SK-N-SH treated with all-trans-retinoic acid at 6 μM for 48 hours (cell line): ENCODE results near the gene UTS2R.

Experiments
- ATAC-seq: fragments of 200-7000 bp; cut with Tn5 transposase; 3 replicates; pipeline ENCODE4 v1.9.1; 2020; ENCODE audit warnings: mild to moderate bottlenecking, moderate library complexity
- ARNTL ChIP-seq: fragments of 450-650 bp; formaldehyde crosslinking; IDR thresholded peaks from 2 replicates; pipeline ENCODE4 v1.5.0; 2020; ENCODE audit warnings: low read depth, mild to moderate bottlenecking, moderate library complexity, borderline replicate concordance
- CREB5 ChIP-seq: fragments of 250-450 bp; sonication (Bioruptor Pico); IDR thresholded peaks from 2 replicates; pipeline ENCODE4 v1.5.1; 2020; ENCODE audit warnings: low read depth, mild to moderate bottlenecking, moderate library complexity
- ESRRG ChIP-seq: fragments of 250-450 bp; sonication (Bioruptor Pico); IDR thresholded peaks from 2 replicates; pipeline ENCODE4 v1.6.1; 2021; ENCODE audit warnings: mild to moderate bottlenecking
- GLIS3 ChIP-seq: fragments of 250-450 bp; sonication (Bioruptor Pico); IDR thresholded peaks from 2 replicates; pipeline ENCODE4 v1.5.0; 2020; ENCODE audit warnings: mild to moderate bottlenecking, moderate library complexity
- ISL1 ChIP-seq: fragments of 250-450 bp; sonication (Bioruptor Pico); IDR thresholded peaks from 2 replicates; pipeline ENCODE4 v2.1.2; 2022; ENCODE audit warnings: mild to moderate bottlenecking, moderate library complexity
- OSR1 ChIP-seq: fragments of 250-450 bp; sonication (Bioruptor Pico); IDR thresholded peaks from 2 replicates; pipeline ENCODE4 v1.8.0; 2022; ENCODE audit warnings: moderate library complexity, mild to moderate bottlenecking, inconsistent platforms
- PATZ1 ChIP-seq: fragments of 250-450 bp; sonication (Bioruptor Pico); IDR thresholded peaks from 2 replicates; pipeline ENCODE4 v1.8.0; 2020; ENCODE audit warnings: mild to moderate bottlenecking, moderate library complexity, borderline replicate concordance
- POU6F1 ChIP-seq: fragments of 250-450 bp; sonication (Bioruptor Pico); IDR thresholded peaks from 2 replicates; pipeline ENCODE4 v1.8.0; 2021; ENCODE audit warnings: low read depth, mild to moderate bottlenecking, moderate library complexity, borderline replicate concordance
- PPARA ChIP-seq: fragments of 250-450 bp; sonication (Bioruptor Pico); IDR thresholded peaks from 2 replicates; pipeline ENCODE4 v1.5.0; 2020; ENCODE audit warnings: mild to moderate bottlenecking, borderline replicate concordance
- TOX ChIP-seq: fragments of 250-450 bp; sonication (Bioruptor Pico); IDR thresholded peaks from 2 replicates; pipeline ENCODE4 v1.8.0; 2021; ENCODE audit warnings: mild to moderate bottlenecking, moderate library complexity, borderline replicate concordance
- TSHZ2 ChIP-seq: fragments of 250-450 bp; sonication (Bioruptor Pico); IDR thresholded peaks from 2 replicates; pipeline ENCODE4 v1.5.0; 2020; ENCODE audit warnings: mild to moderate bottlenecking, moderate library complexity
- ZC3H10 ChIP-seq: fragments of 250-450 bp; sonication (Bioruptor Pico); IDR thresholded peaks from 2 replicates; pipeline ENCODE4 v1.5.1; 2021; ENCODE audit warnings: mild to moderate bottlenecking, moderate library complexity
- ZFP3 ChIP-seq: fragments of 250-450 bp; sonication (Bioruptor Pico); IDR thresholded peaks from 2 replicates; pipeline ENCODE4 v1.5.0; 2020; ENCODE audit warnings: mild to moderate bottlenecking, moderate library complexity
- ZFP30 ChIP-seq: fragments of 450-650 bp; formaldehyde crosslinking; IDR thresholded peaks from 2 replicates; pipeline ENCODE4 v1.5.0; 2022; ENCODE audit warnings: mild to moderate bottlenecking, moderate library complexity
- ZNF565 ChIP-seq: fragments of 450-650 bp; formaldehyde crosslinking; conservative IDR thresholded peaks from 2 replicates; pipeline ENCODE4 v1.5.0; 2020; ENCODE audit warnings: low read depth, mild to moderate bottlenecking, moderate library complexity
- ZNF70 ChIP-seq: fragments of 450-650 bp; formaldehyde crosslinking; IDR thresholded peaks from 2 replicates; pipeline ENCODE4 v1.5.0; 2020; ENCODE audit warnings: mild to moderate bottlenecking, moderate library complexity
- ZNF8 ChIP-seq: fragments of 450-650 bp; formaldehyde crosslinking; IDR thresholded peaks from 2 replicates; pipeline ENCODE4 v1.5.0; 2020; ENCODE audit warnings: mild to moderate bottlenecking, moderate library complexity

The UTS2R gene

GRCh38 chr17:82322526-82323453 lies 48.8 kb upstream of the UTS2R start:
- ATAC-seq: no peak
- TF ChIP-seq TOX (CRISPR knock-in tag) (no peak), ZFP3 (CRISPR knock-in tag) (no peak), TSHZ2 (CRISPR knock-in tag) (no peak)

- TF ChIP-seq PPARA: no peak
- no peak for TF ChIP-seq TSHZ2 (CRISPR knock-in tag)
- no peak for TF ChIP-seq POU6F1 (CRISPR knock-in tag)
- no peak for TF ChIP-seq ZFP3 (CRISPR knock-in tag)
- no peak for TF ChIP-seq PATZ1 (CRISPR knock-in tag)
- TF ChIP-seq ESRRG: no peak
- no peak for TF ChIP-seq ARNTL (CRISPR knock-in tag)
- TF ChIP-seq ZNF565 (CRISPR knock-in tag): no peak
- no peak for ATAC-seq
Measured at GRCh38 chr17:82323514-82324234, 47.9 kb upstream of the UTS2R start.

- TF ChIP-seq TOX (CRISPR knock-in tag) (no peak), ZFP3 (CRISPR knock-in tag) (no peak), PATZ1 (CRISPR knock-in tag) (no peak), ZFP30 (CRISPR knock-in tag) (no peak), ISL1 (no peak), ZC3H10 (no peak), ESRRG (no peak), ARNTL (CRISPR knock-in tag) (no peak), CREB5 (no peak), GLIS3 (CRISPR knock-in tag) (no peak), ZNF8 (CRISPR knock-in tag) (no peak), OSR1 (no peak), PPARA (no peak), ZNF565 (CRISPR knock-in tag) (no peak), ZNF70 (no peak)
- TF ChIP-seq, all 23 proteins: peak for 0
- no peak for ATAC-seq
Measured at GRCh38 chr17:82324566-82325285, 46.8 kb upstream of the UTS2R start.
